HepG2 (cell line): Measurements from ENCODE around the gene PHF10.

ENCODE experiments used
- CTCF ChIP-seq: sonication (generic); formaldehyde crosslinking; IDR thresholded peaks from 2 replicates; pipeline ENCODE4 v1.5.0; 2020; ENCODE audit warnings: mild to moderate bottlenecking, missing genetic modification reagents, moderate library complexity
- MAFF ChIP-seq: IDR thresholded peaks from 2 replicates; pipeline ENCODE4 v1.6.1; 2011; ENCODE audit warnings: low read depth, low read length, improper control_type of control experiment
- REST ChIP-seq, 2 experiments: IDR thresholded peaks; 2 replicates each; pipeline ENCODE4 v1.6.1; 2011 to 2012; ENCODE audit warnings: low read length in 2 of 2, borderline replicate concordance in 1 of 2, low read depth in 1 of 2, mild to moderate bottlenecking in 1 of 2, moderate library complexity in 1 of 2
- TIGD3 ChIP-seq: sonication (generic); formaldehyde crosslinking; IDR thresholded peaks from 2 replicates; pipeline ENCODE4 v1.5.1; 2020; ENCODE audit warnings: mild to moderate bottlenecking, missing genetic modification reagents, borderline replicate concordance

- TF ChIP-seq TIGD3 (CRISPR knock-in tag) (no peak), REST (IDR thresholded peaks at IDR 0.05; ENCODE audit: borderline replicate concordance in 1 of 2, low read depth in 1 of 2, low read length in 2 of 2) (no peak), MAFF (no peak), CTCF (no peak)
These were observed 62.9 kb downstream of the PHF10 start for GRCh38 chr6:169661391-169661756.
